Left ventricle myocardium inferior (tissue), 1 donor: ENCODE measurements around the gene EPHA8. TPM values are rescaled to one million over a fixed set of nuclear protein-coding genes. Genes with fewer than 3 reads are reported as not detected.

ENCODE experiments used
- DNase-seq: peaks from one replicate; pipeline ENCODE4 v3.0.0-alpha.2; 2020
- H3K27ac ChIP-seq: fragments of 200-600 bp; replicated peaks from 2 replicates; pipeline ENCODE4 v1.8.0; 2021
- H3K27me3 ChIP-seq: fragments of 200-600 bp; 2 replicates; pipeline ENCODE4 v1.8.0; 2021; ENCODE audit warnings: low read depth
- H3K36me3 ChIP-seq: fragments of 200-600 bp; 2 replicates; pipeline ENCODE4 v1.8.0; 2021
- H3K4me1 ChIP-seq: fragments of 200-600 bp; 2 replicates; pipeline ENCODE4 v1.8.0; 2021
- H3K4me3 ChIP-seq: fragments of 200-600 bp; 2 replicates; pipeline ENCODE4 v1.8.0; 2021; ENCODE audit warnings: mild to moderate bottlenecking, moderate library complexity
- H3K9me3 ChIP-seq: fragments of 200-600 bp; replicated peaks from 2 replicates; pipeline ENCODE4 v1.8.0; 2021
- CTCF ChIP-seq: fragments of 200-600 bp; IDR thresholded peaks from 2 replicates; pipeline ENCODE4 v1.8.0; 2021; ENCODE audit warnings: antibody characterized with exemption, mild to moderate bottlenecking, borderline replicate concordance
- intact Hi-C: fragments of 100-400 bp; cut with micrococcal nuclease; formaldehyde crosslinking; loops from one replicate; pipeline ENCODE4 v1.11.0; 2022
- long read RNA-seq: library from polyadenylated mRNA; unstranded; transcript quantifications from one replicate; pipeline ENCODE4 v2.0.0, GENCODE V29; 2021
- total RNA-seq: library from RNA; stranded (reverse); fragmentation: NEBNext Ultra II Directional; extraction: Animal tissue kit (Norgen Biotek cat#: 25700); gene quantifications from one replicate; pipeline ENCODE4 v1.2.1, GENCODE V29; 2021
- donor health status: DM: no; HTN: yes; CAD: no; lungs with severe emphysema.

The EPHA8 gene
- total RNA-seq, result not detected
- long read RNA-seq, result 0 reads

GRCh38 chr1:22562584-22563583, at the start of gene EPHA8:
TSS of gene EPHA8 (plus strand) at chr1:22563489. CDS start at chr1:22563636, 147 bp downstream.
- Histone ChIP-seq H3K27me3 (peaks cover 96% of the 10 kb centered on the region), H3K4me3 (peak within 1 kb of the TSS; percentile 41), H3K36me3 (no peaks in the 10 kb centered on the region), H3K9me3 (no peaks in the 10 kb centered on the region), H3K4me1 (no peaks in the 10 kb centered on the region), H3K27ac (no peak within 1 kb of the TSS)
- intact Hi-C loops, result no loop called here
- no peak for DNase-seq
- no peak for TF ChIP-seq CTCF

DNA sequence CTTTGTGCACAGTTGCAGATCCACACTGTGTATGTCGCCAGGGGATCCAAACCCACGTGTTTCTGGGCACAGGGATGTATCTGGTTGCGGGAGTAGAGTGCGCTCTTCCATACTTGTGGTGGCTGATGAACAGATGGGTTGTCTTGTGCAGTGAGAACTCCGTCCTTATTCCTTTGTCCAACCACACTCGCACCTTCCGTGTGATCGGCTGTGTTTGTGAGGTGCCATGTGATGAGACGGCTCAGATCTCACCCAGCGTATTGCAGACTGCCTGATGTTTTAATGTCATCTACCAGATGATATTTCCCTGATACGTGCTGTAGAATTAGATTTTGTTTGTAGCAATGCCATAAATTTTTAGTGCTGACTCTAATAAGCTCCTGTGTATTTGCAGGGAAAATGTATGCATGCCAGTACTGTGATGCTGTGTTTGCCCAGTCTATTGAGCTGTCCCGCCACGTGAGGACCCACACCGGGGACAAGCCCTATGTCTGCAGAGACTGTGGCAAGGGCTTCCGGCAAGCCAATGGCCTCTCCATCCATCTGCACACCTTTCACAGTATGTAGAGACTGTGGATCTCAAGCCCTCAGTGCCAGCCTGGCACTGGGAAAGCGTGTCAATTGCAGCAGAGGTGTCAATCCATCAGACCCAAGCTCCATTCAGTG, 46.2 kb upstream of the EPHA8 start:
- no peaks in the 10 kb centered on the region for H3K9me3 ChIP-seq
- H3K36me3 ChIP-seq, result peaks cover 99% of the 10 kb centered on the region
- no peaks in the 10 kb centered on the region for H3K4me1 ChIP-seq
- H3K27me3 ChIP-seq, result no peaks in the 10 kb centered on the region
- no peak for DNase-seq
- intact Hi-C loops, result no loop called here
- no peak for TF ChIP-seq CTCF
- no peak overlapping the region for H3K27ac ChIP-seq
- H3K4me3 ChIP-seq, result no peak overlapping the region

DNA sequence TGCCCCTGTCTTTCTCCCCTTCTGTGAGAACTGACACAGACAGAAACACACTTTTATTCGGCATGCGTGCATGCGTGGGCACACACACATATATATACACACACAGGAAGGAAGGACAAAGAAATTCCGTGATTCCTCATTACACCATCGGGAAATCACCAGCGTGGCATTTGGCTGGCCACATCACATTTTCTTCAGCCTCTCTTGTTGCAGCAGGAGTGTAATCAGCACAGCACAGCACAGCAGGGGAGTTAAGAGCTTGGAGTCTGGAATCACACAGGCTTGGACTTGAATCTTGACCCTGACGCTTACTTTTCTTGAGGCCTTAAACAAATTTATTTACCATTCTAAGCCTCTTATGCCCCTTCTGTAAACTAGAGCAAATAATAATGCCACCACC, 45.3 kb upstream of the EPHA8 start:
- Histone ChIP-seq H3K9me3 (no peaks in the 10 kb centered on the region), H3K4me3 (no peak overlapping the region), H3K4me1 (no peaks in the 10 kb centered on the region), H3K27me3 (no peaks in the 10 kb centered on the region), H3K27ac (no peak overlapping the region), H3K36me3 (peaks cover 97% of the 10 kb centered on the region)
- DNase-seq, result no peak
- no peak for TF ChIP-seq CTCF
- intact Hi-C loops, result no loop called here

DNA sequence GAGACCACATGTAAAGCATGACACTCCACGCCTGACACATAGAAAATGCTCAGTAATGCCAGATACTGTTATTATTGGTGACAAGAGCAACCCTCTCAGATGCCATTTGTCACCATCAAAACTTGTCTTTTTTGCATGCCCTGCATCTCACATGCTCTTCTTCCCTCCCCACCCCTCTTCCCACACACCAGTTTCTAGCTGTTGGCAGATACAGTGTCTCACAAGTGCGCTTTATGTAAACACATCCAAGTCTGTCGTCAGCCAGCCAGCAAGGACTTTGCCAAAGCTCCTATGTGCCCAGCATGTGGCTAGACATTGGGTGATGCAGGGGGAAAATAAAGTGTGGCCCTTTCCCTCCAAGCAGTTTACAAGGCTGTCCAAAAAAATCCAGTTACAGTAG, 44.9 kb upstream of the EPHA8 start:
- H3K27ac ChIP-seq, result no peak overlapping the region
- DNase-seq, result no peak
- no peaks in the 10 kb centered on the region for H3K4me1 ChIP-seq
- H3K36me3 ChIP-seq, result peaks cover 97% of the 10 kb centered on the region
- no peaks in the 10 kb centered on the region for H3K27me3 ChIP-seq
- intact Hi-C loops, result no loop called here
- no peak overlapping the region for H3K4me3 ChIP-seq
- no peak for TF ChIP-seq CTCF
- H3K9me3 ChIP-seq, result no peaks in the 10 kb centered on the region

DNA sequence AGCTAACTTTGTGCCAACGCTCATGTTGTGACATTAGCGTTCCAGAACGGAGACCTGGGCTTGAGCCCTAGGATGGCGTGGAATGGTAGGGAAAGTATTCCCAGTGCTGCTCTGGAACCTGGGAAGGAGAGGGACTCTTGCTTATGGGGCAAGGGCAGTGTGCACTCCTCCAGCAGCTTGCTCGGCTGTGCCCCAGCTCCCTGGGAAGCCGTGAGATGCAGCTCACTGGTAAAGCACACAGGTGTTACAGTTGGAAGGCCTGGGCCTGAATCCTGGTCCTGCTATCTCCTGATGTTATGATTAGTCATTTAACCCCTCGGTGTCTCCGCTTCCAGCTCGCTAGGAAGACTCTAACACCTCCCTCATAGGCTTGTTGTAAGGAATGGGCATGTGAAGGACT, 42.4 kb upstream of the EPHA8 start:
- H3K9me3 ChIP-seq, result no peaks in the 10 kb centered on the region
- H3K27me3 ChIP-seq, result no peaks in the 10 kb centered on the region
- no peak for DNase-seq
- H3K4me3 ChIP-seq, result no peak overlapping the region
- TF ChIP-seq CTCF, result no peak
- H3K4me1 ChIP-seq, result no peaks in the 10 kb centered on the region
- H3K27ac ChIP-seq, result no peak overlapping the region
- H3K36me3 ChIP-seq, result peaks cover 97% of the 10 kb centered on the region
- intact Hi-C loops, result no loop called here
